Embryonic facial prominence (tissue), 1 donor: ENCODE measurements around the gene DNAJC15.
"Not testable (repeated sequence)": the region's sequence is repeated elsewhere in the genome, so short reads cannot be mapped to it uniquely, and the experiment has no call there.

Source experiments
- DNase-seq: peaks from one replicate; pipeline ENCODE4 v3.0.0-alpha.2; 2016; ENCODE audit errors: extremely low spot score

Gene DNAJC15

GRCh38 chr13:43005460-43006236 lies 17.7 kb upstream of the DNAJC15 start:
- DNase-seq = no peak

- DNase-seq = no peak
Measured at GRCh38 chr13:43006893-43007631, 16.3 kb upstream of the DNAJC15 start.

- no peak for DNase-seq
Measured at GRCh38 chr13:43008596-43008995, 14.8 kb upstream of the DNAJC15 start.

GRCh38 chr13:43009506-43009905 lies 13.9 kb upstream of the DNAJC15 start:
- DNase-seq = no peak

- DNase-seq = no peak
Measured at GRCh38 chr13:43014162-43014561, 9.2 kb upstream of the DNAJC15 start.

GRCh38 chr13:43016226-43016625 lies 7.2 kb upstream of the DNAJC15 start:
- DNase-seq = no peak

- no peak for DNase-seq
Measured at GRCh38 chr13:43019811-43020210, 3.6 kb upstream of the DNAJC15 start.

GRCh38 chr13:43020794-43021193 lies 2.6 kb upstream of the DNAJC15 start:
- no peak for DNase-seq

GRCh38 chr13:43021926-43022670 lies 1.3 kb upstream of the DNAJC15 start:
- DNase-seq = no peak

- no peak for DNase-seq
Measured at GRCh38 chr13:43022934-43023288, 475 bp upstream of the DNAJC15 start.

- DNase-seq = no peak
Measured at GRCh38 chr13:43026262-43026661, 2.9 kb downstream of the DNAJC15 start.

- no peak for DNase-seq
Measured at GRCh38 chr13:43030548-43030947, 7.2 kb downstream of the DNAJC15 start.

GRCh38 chr13:43031881-43032280 lies 8.5 kb downstream of the DNAJC15 start:
- no peak for DNase-seq

GRCh38 chr13:43033038-43033437 lies 9.7 kb downstream of the DNAJC15 start:
- no peak for DNase-seq

GRCh38 chr13:43036351-43037250 lies 13.2 kb downstream of the DNAJC15 start:
- no peak for DNase-seq

GRCh38 chr13:43039966-43040365 lies 16.6 kb downstream of the DNAJC15 start:
- no peak for DNase-seq

GRCh38 chr13:43040581-43041368 lies 17.4 kb downstream of the DNAJC15 start:
- DNase-seq = not testable (repeated sequence)

GRCh38 chr13:43041369-43041921 lies 18.1 kb downstream of the DNAJC15 start:
- no peak for DNase-seq

- DNase-seq = no peak
Measured at GRCh38 chr13:43042410-43042921, 19.1 kb downstream of the DNAJC15 start.

GRCh38 chr13:43044720-43045301 lies 21.4 kb downstream of the DNAJC15 start:
- DNase-seq = no peak
